NCI-H82 (cell line): Measurements from ENCODE around the gene OSTC.
A peak's percentile ranks its signal among the peaks of the same experiment; 100 is the strongest.

Experiments
- DNase-seq: peaks from one replicate; lab custom pipeline; 2025; lab: John Stamatoyannopoulos, UW

The OSTC gene

DNA sequence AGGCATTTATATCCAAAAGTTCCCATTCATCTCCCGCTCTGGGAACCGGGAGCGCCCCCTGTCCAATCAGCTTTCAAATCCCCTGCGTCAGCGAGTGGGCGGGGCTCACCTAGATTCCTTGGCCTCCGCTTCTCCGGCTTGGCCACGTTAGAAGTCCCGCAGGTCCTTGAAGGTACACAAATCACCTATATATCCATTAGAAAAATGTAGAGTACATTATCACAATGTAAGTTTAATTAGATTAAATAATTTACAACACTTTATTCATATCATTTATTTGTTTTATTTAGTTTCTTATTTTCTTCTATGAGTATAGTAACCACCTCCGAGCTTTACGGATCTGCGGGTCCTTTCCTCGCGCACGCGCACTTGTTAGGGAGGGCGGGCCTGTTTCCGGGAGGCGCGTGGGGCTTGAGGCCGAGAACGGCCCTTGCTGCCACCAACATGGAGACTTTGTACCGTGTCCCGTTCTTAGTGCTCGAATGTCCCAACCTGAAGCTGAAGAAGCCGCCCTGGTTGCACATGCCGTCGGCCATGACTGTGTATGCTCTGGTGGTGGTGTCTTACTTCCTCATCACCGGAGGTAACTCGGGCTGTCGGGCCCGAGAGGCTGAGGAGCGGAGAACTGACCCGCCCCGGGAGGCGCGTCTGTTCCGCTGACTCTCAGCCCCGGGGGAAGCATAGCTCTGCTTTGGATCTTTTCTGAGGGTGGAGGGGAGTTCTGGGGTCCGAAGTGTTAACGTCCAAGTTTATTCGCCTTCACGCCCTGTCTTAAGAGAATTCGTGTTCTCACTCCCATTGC is at the start of gene OSTC:
TSS of gene OSTC (plus strand) at position 388 of the 802 bp plus-strand sequence. CDS start at position 445, 57 bp downstream.
- peak; percentile 96 for DNase-seq

DNA sequence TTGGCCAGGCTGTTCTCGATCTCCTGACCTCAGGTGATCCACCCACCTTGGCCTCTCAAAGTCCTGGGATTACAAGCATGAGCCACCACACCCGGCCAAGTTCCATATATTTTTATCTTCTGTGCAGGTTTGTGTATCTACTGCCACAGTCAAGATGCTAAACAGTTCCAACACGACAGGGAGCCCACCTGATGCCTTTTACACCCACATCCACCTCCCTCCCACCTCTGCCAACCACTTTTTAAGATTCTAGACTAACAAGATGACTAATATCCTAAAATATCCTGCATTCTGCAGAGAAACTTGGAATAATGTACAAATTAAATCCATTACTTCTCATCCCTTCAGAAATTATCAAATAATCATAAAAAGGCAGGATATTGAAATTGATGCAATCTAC is 49.3 kb upstream of the OSTC start:
- DNase-seq = no peak

DNA sequence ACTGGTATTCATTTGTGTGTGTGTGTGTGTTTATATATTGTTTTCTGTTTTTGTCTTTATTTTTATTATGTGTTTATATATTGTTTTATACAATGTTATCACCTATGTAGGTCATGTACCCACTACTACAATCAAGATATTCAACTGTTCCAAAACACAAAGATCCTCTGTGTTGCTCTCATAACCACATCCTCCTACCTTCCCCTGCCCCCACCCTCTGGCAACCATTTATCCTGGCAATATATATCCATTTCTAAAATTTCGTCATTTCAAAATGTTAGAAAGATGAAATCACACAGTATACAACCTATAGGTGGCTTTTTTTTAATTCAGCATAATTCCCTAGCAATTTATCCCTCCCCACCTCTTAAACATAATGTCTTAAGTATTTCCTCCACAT is 48.9 kb upstream of the OSTC start:
- no peak for DNase-seq

DNA sequence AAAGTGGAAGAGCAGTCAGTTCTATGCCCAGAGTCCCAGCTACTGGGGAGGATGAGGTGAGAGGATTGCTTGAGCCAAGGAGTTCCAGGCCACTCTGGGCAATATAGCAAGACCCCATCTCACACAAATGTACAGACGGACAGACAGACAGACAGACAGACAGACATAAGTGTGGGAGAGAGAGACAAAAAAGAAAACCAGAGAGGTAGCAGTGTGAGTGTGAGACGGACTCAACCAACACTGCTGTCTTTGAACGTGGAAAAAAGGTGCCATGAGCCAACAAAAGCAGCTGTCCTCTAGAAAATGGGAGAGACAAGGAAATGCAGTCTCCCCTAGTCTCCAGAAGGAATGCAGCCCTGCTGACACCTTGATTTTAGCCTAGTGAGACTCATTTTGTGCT is 48.2 kb upstream of the OSTC start:
- DNase-seq = no peak

DNA sequence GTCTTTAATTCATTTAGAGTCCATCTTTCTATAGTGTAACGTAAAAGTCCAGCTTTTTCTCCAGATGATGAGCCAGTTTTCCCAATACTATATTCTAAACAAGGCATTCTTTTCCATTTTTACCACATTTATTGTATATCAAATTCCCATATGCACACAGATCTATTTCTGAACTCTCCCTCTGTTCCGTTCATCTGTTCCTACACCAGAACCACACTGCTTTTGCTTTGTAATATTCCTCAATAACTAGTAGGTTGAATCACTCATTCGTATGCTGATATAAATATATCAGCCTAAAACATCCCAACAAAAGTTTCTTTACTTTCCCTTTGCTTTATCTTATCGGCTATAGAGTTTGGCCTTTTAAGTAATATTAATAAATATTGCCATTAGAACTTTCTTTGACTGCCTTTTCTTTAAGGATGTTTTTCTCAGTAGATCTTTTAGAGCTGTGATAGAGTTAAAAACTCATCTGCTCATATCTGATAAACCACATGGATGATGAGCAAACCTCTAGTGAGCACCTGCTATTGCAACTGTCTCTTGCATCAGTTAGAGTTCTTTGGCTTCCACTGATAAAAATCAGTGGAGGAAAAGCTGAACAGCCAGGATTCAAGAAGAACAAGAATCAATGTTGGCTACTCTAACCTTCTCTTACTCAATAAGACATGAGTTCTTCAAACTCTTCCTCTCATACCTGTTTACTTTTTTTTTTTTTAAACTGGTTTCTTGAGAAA is 43.2 kb upstream of the OSTC start:
- DNase-seq = no peak

DNA sequence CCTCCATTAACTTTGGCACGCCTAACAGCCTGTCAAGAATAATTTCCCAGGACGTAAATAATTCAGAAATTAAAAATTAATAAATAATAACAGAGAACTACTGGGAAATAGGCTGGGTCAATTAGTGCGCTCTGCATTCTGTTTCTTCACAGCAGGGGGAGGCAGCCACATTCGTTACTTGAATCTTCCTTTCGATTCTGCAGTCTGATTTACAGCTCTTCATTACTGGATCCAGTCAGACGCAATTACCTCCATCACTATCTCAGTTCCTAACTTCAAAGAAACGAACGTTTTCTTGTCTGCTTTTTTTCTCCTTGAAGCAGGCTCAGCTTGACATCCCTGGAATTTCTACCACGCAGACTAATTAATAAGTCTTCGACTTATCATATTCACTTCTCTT is 39.0 kb upstream of the OSTC start:
- no peak for DNase-seq

DNA sequence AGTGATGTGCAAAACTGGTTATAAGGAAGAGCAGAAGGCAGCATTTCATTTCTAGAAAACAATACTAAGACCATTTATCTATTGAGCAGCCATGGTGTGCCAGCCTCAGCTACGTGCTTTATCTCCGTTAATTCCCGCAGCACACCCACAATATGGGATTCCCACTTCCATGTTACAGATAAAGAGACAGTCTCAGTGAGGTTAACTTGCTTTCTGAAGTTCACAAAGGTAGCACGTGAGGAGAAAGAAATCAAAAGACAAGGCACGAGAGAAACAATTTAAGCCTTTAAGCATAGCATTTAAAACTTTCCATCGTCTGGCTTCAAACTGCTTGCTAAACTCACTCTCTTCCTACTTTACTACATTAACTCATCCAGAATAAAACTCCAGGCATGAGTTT is 38.0 kb upstream of the OSTC start:
- DNase-seq = no peak

DNA sequence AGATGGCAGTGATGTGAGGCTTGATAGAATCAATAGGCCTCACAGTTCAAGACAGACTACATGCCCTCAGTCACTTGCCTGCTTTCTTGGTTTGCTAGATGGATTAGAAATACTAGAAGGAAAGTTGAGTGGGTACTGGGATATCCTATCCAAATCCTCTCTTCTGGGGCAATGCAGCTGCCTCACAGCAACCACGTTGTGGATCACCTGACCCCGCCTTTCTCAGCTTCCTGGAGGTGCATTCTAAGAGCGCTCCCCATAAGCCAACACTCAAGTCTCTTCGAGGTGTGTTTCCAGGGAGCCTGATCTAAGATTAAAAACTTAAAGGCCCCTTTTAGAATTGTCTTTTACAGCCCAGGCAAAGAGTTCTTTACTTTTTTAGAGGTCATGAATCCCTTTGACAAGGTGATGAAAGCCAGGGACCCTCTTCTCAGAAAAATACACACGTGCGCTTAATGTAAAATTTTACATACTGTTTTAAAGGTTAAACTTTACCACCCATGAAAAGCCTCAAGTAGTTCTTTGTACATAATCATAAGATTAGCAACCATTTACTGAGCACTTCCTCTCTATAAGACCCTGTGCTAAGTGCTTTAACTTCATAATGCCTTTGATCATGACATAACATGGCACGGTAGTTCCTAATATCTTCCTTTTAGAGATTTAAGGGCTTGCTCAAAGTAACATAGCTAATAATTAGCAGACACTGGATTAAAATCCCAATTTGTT is 30.9 kb upstream of the OSTC start:
- peak; percentile 34 for DNase-seq

DNA sequence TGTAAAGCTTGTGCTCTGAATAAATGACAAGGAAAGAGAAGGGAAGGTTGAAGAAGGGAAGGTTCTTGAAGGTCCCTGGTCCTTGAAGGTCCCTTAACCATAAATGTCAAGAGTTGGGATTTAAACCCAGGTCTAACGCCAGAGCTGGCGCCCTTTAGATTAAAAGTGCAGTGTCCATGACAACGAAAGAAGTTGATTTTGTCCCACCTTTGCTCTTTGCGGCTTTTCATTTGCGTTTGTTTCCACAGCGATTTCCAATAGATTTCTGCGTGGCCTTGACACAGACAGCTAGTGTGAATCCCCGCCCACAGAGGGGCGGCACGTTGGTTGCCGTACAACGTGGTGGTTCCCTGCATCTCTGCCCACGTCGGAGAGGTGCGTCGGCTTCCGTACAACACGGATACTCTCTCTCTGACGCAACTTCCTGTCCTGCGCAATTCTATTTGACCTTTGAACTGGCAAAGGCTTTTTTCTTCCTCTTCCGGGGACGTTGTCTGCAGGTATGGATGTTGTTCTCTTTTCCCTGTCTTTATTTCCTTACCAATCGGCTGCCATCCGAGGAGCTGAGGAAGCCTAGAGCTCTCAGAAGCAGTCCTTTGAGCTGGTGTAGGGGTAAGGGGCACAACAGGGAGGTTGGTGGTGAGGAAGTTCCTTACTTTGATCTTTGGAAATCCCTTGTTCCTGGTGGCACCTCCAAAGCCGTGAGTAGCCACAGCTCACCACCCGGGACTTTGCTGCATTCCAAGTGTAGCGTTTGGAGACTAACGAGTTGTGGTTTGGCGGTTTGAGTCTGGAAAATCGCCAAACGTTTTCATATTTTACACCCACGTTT is 30.1 kb upstream of the OSTC start, which contains the start of gene RPL34:
TSS of gene RPL34 (plus strand) at position 476 of the 832 bp plus-strand sequence. CDS start 1,384 bp downstream, outside the sequence.
- peak; percentile 98 for DNase-seq

DNA sequence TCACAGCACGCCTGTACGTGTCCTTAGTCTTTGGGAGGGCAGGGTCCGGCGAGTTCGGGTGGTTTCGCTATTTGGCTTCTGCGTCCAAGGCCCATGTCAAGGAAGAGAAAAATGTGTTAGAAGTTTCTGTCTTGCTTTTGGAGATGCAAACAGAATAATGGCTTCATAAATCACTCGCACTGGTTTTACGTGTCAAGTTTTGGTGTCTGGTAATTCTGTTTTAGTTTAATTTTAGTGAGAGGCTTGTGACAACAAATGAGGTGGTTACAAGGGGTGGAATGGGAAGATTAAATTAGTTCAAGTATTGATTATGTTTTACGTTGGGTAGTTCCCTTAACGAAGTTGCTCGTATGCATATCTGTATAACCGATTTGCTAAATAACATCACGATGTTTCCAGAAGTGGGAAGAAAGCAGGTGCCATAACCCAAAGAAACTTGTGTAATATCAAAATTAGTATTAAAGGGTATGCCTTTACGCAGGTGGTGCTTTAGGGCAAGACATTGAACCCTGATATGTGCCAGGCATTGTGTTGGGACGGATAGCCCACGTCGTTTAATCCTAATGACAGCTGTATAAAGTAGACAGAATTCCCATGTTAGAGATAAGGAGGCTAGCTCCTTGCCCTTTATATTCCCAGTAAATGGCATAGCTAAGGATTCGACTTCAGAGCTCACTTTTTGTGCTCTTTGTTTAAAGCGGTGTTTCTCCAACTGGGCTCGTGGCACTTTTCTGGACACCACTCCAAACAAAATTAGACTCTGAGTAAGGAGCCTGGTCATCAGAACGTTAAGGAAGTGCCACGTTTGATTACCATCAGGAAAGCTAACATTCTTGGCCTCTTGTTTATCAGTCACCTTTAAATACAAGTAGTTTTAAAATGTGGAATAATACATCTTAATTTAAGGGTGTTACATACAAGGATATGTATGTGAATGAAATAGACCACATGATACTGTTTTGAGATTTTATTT is 29.2 kb upstream of the OSTC start:
- peak; percentile 44 for DNase-seq

DNA sequence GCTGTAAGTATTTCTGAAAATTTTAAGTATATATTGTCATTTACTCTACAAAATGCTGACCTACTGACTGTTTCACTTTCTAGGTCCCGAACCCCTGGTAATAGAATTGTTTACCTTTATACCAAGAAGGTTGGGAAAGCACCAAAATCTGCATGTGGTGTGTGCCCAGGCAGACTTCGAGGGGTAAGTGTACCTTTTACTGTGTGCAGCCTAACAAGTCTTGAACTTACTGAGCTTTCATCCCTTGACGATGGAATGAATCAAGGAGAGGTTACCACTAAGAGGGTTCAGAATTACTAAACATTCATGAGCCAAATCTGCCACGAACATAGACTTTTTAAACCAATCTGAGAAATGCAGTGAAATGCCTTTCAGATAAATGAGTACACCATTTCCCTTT is 28.4 kb upstream of the OSTC start:
- no peak for DNase-seq

DNA sequence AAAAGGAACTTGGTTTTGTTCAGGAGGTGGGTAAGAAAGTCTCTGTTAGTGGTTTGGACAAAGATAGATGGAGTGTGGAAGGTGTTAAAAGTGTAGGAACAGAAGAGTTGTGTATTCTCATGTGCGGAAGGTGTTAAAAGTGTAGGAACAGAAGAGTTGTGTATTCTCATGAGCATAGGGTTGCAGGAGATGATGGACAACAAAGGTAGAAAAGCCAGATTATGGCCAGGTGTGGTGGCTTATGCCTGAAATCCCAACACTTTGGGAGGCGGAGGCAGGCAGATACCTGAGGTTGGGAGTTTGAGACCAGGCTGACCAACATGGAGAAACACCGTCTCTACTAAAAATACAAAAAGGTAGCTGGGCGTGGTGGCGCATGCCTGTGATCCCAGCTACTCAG is 27.6 kb upstream of the OSTC start:
- DNase-seq = no peak

DNA sequence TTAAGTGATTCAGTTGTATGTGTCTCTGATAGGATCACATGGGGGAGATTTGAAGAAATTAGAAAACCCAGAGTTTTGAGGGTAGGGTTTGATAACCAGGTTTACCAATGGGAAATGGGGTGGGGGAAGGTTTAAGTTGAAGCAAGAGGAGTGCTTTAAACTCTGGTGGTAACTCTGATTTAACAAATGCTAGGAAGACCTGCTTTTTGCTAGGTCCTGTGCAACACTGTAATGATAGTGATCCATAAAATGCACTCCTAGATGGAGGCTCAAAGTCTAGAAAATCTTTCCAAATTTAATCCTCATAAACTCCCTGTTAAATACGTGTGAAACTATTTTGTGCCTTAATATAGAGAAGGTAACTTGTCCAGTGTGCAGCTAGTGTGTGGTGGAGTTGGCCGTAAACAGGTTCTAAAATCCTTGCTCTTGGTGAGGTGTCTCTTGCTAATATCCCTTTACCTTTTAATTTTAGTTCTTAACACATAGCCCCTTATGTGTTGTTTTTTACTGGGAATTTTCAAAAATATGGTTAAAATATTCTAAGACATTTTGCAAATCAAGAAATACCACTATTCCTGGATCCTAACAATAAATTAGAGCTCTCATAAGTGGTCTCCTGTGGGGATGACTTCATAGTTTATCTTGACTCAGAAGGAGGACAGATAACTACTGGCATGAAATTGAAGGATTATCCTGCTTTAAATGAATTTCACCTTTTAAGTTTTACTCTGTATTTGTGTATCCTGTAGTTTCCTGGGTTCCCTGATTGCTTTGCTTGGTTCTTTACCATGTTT is 25.9 kb upstream of the OSTC start:
- DNase-seq = no peak

DNA sequence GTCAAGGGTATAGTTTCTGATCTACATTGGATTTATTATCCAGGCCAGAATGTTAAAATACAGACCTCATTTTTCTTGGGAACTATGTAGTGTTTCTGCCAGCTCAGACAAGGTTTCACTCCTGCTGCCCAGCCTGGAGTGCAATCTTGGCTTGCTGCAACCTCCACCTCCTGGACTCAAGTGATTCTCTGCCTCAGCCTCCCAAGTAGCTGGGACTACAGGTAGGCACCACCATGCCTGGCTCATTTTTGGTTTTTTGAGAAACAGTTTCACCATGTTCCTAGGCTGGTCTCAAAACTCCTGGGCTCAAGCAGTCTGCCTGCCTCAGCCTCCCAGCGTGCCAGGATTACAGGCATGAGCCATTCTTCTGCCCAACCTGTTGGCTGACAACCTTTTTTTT is 24.3 kb upstream of the OSTC start:
- no peak for DNase-seq

DNA sequence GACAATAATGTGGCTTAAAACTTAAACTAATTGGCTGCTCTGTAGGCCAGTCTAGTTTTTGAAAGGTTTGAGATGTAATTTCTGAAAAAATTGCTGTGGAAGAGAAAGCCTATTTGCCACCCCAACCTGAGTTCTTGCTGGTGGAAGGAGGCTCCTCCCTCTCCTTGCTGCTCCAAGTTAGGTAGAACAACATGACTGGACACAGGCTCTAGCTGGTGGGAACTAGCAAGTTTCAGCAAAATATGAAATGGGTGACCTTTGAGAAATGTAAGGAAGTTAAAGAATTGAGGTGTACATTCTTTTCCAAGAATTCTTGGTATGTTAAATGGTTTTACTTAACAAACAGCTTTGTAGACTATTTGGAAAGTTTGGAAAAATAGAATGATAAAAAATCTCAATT is 22.0 kb upstream of the OSTC start:
- no peak for DNase-seq

DNA sequence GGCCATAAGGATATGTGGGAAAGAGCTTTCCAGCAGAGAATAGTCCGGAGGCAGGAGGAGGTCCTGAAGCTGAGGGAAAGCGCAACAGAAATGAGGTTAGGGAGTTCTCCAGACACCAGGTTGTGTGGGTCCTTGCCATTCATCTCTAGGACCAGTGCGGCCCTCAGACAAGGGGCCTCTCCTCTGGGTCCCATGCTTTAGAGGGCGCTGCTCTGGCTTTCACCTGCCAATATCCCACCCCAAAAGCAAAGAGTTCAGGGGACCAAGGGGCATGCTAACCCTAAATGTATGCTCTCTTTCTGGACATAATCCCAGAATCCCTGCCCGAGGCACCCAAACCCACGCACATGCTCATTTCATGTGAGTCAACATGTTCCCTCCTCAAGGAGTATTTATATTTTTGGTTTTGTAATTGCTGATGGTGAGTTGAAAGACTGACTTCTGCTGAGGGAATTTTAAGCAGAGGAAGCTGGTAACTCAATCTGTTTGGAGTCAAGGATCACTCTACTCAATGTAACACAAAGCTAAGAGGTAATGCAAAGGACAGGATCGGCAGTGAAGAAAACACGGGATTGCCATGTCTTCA is 15.2 kb upstream of the OSTC start:
- no peak for DNase-seq

DNA sequence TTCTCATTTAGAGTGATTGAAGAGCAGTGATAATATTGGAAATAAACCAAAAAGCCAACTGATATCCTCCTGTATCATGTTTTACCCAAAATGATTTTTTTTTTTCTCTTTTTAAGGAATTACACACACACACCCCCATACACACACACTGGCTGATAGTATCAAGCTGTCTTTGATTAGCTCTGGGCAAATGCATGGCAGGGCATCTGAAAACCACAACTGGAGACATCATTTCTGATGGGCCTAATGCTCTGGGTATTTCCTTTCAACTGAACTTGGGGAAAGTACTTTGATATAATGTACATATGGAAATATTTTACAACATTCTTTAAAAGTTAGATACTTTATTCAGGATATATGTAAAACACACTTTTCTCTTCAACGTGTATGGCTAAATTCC is 14.2 kb upstream of the OSTC start:
- no peak for DNase-seq

DNA sequence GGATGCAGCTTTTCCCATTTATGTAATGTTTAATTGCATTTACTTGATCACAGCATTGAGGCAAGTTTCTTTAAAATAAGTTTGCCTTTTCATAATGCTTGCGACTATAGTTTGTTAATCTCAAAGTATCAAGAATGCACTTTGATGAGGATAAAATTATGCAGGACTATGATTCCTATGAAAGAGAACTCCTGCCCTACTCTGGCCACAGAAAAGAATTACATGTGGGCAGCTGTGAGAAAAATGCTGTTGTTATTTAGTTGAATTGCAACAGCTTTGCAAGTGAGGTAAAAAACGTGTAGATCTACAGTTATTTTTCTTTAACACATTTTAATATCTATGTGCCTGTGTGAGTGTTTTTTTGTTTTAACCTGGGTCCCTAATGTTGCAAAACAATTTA is 12.5 kb upstream of the OSTC start:
- DNase-seq = no peak

DNA sequence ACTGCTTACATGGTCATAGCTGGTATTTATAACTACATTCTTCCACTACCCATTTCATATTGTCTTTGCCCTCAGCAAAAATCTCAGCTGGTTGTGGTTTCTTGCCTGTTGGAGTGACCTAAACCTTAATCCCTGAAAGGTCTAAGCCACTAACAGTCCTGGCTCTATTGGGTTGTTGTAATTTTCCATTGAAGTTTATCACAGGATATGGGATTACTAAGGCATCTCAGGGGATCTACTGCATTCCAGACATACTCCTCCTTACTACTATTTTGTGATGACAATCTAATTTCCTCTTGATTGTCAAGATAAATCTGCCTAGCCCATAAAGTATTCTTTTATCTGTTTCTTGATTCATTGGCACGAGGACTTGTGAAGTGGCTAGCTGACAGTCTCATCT is 6.2 kb upstream of the OSTC start:
- DNase-seq = no peak
